HFFc6 (cell line): ENCODE data around the gene NKD1. TPM values are rescaled to one million over a fixed set of nuclear protein-coding genes. Genes with fewer than 3 reads are reported as not detected.
"Not testable (repeated sequence)": the region's sequence is repeated elsewhere in the genome, so short reads cannot be mapped to it uniquely, and the experiment has no call there.

Experiments
- DNase-seq: peaks from one replicate; pipeline ENCODE4 v3.0.0-alpha.2; 2018
- H3K27ac Mint-ChIP-seq: 2 replicates; pipeline ENCODE4 v1.8.0; 2020; ENCODE audit warnings: mild to moderate bottlenecking, mixed read lengths
- H3K27me3 Mint-ChIP-seq: 2 replicates; pipeline ENCODE4 v1.8.0; 2021; ENCODE audit warnings: mild to moderate bottlenecking, moderate library complexity, mixed read lengths; ENCODE audit not compliant: insufficient read depth
- H3K36me3 Mint-ChIP-seq: 2 replicates; pipeline ENCODE4 v1.8.0; 2021; ENCODE audit warnings: low read depth, mixed read lengths
- H3K4me1 Mint-ChIP-seq: 2 replicates; pipeline ENCODE4 v1.8.0; 2020; ENCODE audit warnings: low read depth, mixed read lengths
- H3K4me3 Mint-ChIP-seq: 2 replicates; pipeline ENCODE4 v1.8.0; 2020; ENCODE audit warnings: mild to moderate bottlenecking, moderate library complexity, mixed read lengths
- H3K9me3 Mint-ChIP-seq: 2 replicates; pipeline ENCODE4 v1.8.0; 2020; ENCODE audit warnings: mild to moderate bottlenecking, mixed read lengths
- total RNA-seq, 6 experiments: library from RNA; stranded (reverse); fragmentation: NEBNext Ultra II Directional; extraction: Animal tissue kit (Norgen Biotek cat#: 25700); gene quantifications; 2 replicates in 1 of 6; 3 replicates in 5 of 6; pipeline ENCODE4 v1.2.3, GENCODE V29; 2021
- TF ChIP-seq, protein P1 (sequence below): fragments of 200-600 bp; sonication (generic); IDR thresholded peaks from 2 replicates; pipeline ENCODE4 v1.5.0; 2021; ENCODE audit warnings: antibody characterized with exemption, mild to moderate bottlenecking

Gene NKD1
- total RNA-seq, 6 experiments from 2014 or later = not detected

DNA sequence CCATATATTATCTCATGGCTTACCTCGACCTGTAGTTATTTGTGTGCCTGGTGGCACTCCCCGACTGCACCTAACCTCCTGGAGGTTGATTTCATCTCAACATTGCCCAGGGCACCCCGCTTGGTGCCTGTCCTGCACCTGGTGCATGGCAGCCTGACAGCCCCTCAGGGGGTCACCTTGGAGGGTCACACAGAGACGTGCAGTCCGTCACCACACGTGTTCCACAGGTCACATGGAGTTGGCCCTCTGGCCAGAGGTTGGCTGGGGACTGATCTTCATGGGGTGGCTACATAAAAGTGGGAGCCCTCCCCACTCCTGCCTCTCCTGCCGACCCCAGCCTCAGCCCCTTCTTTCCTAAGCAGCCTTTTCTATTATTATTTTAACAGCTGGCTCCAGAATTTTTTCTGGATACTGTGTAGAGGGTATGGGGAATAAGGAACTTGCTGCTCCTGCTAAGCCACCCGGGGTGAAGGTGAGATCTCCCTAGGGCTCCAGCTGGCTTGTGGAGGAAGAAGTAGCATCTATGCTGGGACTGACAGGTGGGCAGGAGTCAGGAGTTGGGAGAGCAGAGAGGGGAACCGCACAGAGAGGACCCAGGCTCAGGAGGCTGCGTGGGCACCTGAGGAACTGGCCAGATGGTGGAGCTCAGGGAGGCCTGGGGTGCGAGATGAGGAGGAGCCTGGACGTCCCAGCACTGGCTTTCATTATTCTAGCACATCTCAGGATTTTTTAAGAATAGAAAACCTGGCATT is 12.5 kb upstream of the NKD1 start:
- no peak overlapping the region for H3K4me3 Mint-ChIP-seq
- TF ChIP-seq, protein P1, sequence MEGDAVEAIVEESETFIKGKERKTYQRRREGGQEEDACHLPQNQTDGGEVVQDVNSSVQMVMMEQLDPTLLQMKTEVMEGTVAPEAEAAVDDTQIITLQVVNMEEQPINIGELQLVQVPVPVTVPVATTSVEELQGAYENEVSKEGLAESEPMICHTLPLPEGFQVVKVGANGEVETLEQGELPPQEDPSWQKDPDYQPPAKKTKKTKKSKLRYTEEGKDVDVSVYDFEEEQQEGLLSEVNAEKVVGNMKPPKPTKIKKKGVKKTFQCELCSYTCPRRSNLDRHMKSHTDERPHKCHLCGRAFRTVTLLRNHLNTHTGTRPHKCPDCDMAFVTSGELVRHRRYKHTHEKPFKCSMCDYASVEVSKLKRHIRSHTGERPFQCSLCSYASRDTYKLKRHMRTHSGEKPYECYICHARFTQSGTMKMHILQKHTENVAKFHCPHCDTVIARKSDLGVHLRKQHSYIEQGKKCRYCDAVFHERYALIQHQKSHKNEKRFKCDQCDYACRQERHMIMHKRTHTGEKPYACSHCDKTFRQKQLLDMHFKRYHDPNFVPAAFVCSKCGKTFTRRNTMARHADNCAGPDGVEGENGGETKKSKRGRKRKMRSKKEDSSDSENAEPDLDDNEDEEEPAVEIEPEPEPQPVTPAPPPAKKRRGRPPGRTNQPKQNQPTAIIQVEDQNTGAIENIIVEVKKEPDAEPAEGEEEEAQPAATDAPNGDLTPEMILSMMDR = no peak
- peaks cover 16% of the 10 kb centered on the region for H3K27me3 Mint-ChIP-seq
- H3K36me3 Mint-ChIP-seq = no peaks in the 10 kb centered on the region
- no peaks in the 10 kb centered on the region for H3K9me3 Mint-ChIP-seq
- H3K27ac Mint-ChIP-seq = no peak overlapping the region
- no peaks in the 10 kb centered on the region for H3K4me1 Mint-ChIP-seq
- DNase-seq = no peak

DNA sequence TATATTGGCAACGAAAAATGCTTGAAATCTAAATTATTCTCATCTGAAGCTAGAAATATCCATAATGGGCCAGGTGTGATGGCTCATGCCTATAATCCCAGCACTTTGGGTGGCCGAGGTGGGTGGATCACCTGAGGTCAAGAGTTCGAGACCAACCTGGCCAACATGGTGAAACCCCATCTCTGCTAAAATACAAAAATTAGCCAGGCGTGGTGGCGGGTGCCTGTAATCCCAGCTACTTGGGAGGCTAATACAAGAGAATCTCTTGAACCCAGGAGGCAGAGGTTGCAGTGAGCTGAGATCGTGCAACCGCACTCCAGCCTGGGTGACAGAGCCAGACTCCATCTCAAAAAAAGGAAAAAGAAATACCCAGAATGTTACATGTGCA is 11.9 kb upstream of the NKD1 start:
- not testable (repeated sequence) for DNase-seq, H3K4me3 Mint-ChIP-seq, H3K9me3 Mint-ChIP-seq, H3K27ac Mint-ChIP-seq, H3K36me3 Mint-ChIP-seq, H3K4me1 Mint-ChIP-seq
- peaks cover 16% of the 10 kb centered on the region for H3K27me3 Mint-ChIP-seq

DNA sequence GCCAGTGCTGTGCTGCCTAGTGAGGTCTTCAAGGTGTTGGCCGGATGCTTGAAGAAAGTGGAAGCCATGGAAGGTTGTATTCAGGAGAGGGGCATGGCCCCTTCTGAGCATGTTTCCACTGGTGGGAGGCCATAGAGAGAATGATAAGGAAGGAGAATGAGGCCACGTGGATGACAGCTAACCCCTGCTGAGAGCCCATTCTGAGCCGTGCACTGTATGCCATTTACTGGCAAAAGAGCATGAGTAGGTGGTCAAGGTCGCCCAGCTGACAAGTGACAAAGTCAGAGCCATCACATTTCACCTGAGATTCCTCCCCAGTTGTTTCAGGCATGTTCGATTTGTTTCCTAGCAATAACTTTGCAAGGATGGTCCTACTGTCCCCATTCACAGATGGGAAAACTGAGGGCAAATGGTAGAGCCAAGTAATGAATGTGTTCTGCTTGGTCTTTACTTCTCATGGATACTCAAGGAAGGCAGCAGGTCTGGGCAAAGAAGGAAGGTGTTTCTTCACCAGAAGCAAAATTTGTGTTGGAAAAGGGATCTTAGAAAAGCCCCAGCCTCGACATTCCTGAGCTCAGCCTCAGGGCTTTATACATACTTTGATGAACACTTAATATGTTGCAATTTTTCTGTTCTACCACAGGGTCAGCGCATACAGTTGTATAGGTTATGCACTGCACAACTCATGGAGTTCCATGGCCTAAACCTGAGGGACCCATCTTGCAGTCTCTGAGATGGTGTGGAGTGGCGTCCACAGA is 10.5 kb upstream of the NKD1 start:
- Mint-ChIP-seq H3K27ac (no peak overlapping the region), H3K4me1 (no peaks in the 10 kb centered on the region), H3K27me3 (peaks cover 17% of the 10 kb centered on the region), H3K36me3 (no peaks in the 10 kb centered on the region), H3K9me3 (no peaks in the 10 kb centered on the region), H3K4me3 (no peak overlapping the region)
- DNase-seq = no peak
- TF ChIP-seq, protein P1 = no peak

DNA sequence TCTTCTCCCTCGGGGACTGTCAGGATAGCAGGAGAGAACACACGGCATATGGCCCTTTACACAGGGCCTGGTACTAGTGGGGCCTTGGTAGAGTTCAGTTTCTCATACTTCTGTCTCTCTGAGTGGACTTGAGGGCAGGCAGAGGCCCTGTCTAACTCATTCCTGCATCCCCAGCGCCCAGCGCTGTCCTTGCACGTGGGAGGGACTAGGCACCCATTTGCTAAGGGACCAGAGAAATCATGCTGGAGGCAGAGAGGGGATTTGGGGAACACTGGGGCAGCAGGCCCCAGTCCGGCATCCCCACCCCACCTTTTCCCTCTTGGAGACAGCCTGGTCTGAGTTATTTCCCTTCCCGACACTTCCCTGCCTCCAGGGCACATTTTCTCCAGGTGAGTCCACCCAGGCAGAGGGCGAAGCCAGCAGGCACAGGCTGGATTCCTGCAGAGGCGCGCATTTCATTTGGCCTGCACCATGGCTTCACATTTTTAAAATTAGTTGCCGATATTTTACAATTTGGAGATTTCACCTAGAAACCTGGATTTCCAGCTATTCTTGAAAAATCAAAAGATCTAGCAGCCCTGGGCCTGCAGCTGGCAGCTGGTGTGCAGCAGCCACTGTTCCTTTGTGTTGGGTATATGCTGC is 9.7 kb upstream of the NKD1 start:
- Mint-ChIP-seq H3K36me3 (no peaks in the 10 kb centered on the region), H3K27me3 (peaks cover 23% of the 10 kb centered on the region), H3K27ac (no peak overlapping the region)

DNA sequence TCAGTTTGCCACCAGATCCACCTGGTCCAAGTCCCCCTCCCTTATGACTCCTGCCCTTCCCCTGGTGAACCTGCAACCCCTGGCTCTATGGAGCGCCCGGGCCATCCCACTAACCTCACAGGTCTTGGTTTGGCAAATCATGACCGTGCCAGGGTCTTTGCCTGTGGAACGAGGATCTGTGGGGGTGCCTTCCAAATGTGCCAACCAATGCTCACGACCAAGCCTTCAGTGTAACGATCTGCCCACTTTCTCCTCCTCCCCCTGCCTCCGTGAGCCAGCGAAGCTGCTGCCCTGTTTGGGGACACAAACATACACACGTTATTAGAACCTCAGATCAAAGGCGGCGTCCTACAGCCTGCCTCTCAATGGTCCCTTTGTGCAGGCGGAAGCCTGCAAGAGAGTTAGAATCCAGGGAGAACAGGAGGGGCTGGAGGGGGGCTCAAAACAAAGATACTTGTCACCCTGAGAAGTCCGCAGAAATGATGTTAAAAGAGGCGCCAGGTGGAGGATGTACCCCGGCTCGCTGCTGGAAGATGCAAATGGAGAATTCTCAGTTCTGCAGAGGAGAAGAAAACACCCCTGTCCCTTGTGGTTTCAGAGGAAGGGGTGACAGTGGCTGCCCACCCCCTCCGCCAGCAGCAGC is 9.0 kb upstream of the NKD1 start:
- TF ChIP-seq, protein P1 = no peak
- no peaks in the 10 kb centered on the region for H3K36me3 Mint-ChIP-seq
- no peaks in the 10 kb centered on the region for H3K4me1 Mint-ChIP-seq
- H3K9me3 Mint-ChIP-seq = no peaks in the 10 kb centered on the region
- peaks cover 26% of the 10 kb centered on the region for H3K27me3 Mint-ChIP-seq
- no peak overlapping the region for H3K4me3 Mint-ChIP-seq
- DNase-seq = no peak
- H3K27ac Mint-ChIP-seq = no peak overlapping the region

More for the DNA sequence above, 9.7 kb upstream of the NKD1 start:
- H3K4me3 Mint-ChIP-seq = no peak overlapping the region
- TF ChIP-seq, protein P1 = no peak
- no peaks in the 10 kb centered on the region for H3K9me3 Mint-ChIP-seq
- no peak for DNase-seq
- H3K4me1 Mint-ChIP-seq = no peaks in the 10 kb centered on the region
